Erythroblast (primary cell): ENCODE data around the gene GAB1.

ENCODE experiments used
- GATA1 ChIP-seq: IDR thresholded peaks from 2 replicates; pipeline ENCODE4 v1.6.1; 2011; ENCODE audit warnings: low read depth, mild to moderate bottlenecking, control low read depth, low read length, moderate library complexity
- POLR2A ChIP-seq: IDR thresholded peaks from 2 replicates; pipeline ENCODE4 v1.6.1; 2011; ENCODE audit warnings: mild to moderate bottlenecking, low read length

DNA sequence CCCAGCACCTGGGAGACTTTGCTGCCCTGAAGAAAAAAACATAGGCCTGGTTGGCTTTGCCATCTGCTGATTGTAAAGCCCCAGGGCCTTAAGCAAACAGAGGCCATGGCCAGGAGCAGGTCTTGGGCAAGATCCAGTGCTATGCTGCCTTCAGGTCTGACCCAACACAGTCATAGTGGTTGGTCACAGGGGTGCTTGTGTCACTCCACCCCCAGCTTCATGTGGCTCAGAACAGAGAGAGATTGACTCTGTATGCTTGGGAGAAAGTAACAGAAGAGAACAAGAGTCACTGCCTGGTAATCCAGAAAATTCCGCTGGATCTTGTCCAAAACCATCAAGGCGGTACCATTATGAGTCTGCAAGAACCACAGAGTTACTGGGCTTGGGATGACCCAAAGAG lies 152.4 kb downstream of the GAB1 start:
- no peak for TF ChIP-seq POLR2A
- TF ChIP-seq GATA1 = no peak
